WTC11 (cell line): ENCODE results near the gene RABEPK. TPM values are rescaled to one million over a fixed set of nuclear protein-coding genes. Genes with fewer than 3 reads are reported as not detected.

Experiments
- ATAC-seq: fragments of 200-7000 bp; cut with Tn5 transposase; 2 replicates; pipeline ENCODE4 v1.10.0; 2021; ENCODE audit warnings: mild to moderate bottlenecking, moderate library complexity
- Bru-seq: library from RNA; stranded (reverse); fragments of 400-500 nt; gene quantifications from one replicate; lab custom pipeline; 2021; lab: Mats Ljungman, UMichigan
- CTCF ChIA-PET: fragments of 300-600 bp; sonication (Branson Sonifier 250); formaldehyde crosslinking; loops from one replicate; lab custom pipeline; 2021; ENCODE audit warnings: antibody characterized with exemption; lab: Charles Lee
- POLR2A ChIA-PET: fragments of 350-600 bp; sonication (Branson Sonifier 250); formaldehyde crosslinking; loops from one replicate; lab custom pipeline; 2021; ENCODE audit warnings: antibody characterized with exemption; lab: Charles Lee
- DNase-seq: peaks from one replicate; pipeline ENCODE4 v3.0.0; 2021; ENCODE audit warnings: low spot score
- H3K27ac Mint-ChIP-seq: 2 replicates; pipeline ENCODE4 v1.8.0; 2021; ENCODE audit warnings: mixed read lengths
- H3K27me3 Mint-ChIP-seq: 2 replicates; pipeline ENCODE4 v1.8.0; 2021; ENCODE audit warnings: low read depth, mild to moderate bottlenecking, moderate library complexity, mixed read lengths
- H3K36me3 Mint-ChIP-seq: 2 replicates; pipeline ENCODE4 v1.8.0; 2021; ENCODE audit warnings: mixed read lengths
- H3K4me1 Mint-ChIP-seq: 2 replicates; pipeline ENCODE4 v1.8.0; 2022; ENCODE audit warnings: mixed read lengths
- H3K4me3 Mint-ChIP-seq: 2 replicates; pipeline ENCODE4 v1.8.0; 2021; ENCODE audit warnings: mild to moderate bottlenecking, moderate library complexity, mixed read lengths
- H3K9me3 Mint-ChIP-seq: 2 replicates; pipeline ENCODE4 v1.8.0; 2021; ENCODE audit warnings: mixed read lengths
- CREM ChIP-seq: sonication (generic); formaldehyde crosslinking; IDR thresholded peaks from 2 replicates; pipeline ENCODE4 v1.8.1; 2022; ENCODE audit warnings: mild to moderate bottlenecking, missing genetic modification reagents, moderate library complexity
- ETV6 ChIP-seq: sonication (generic); formaldehyde crosslinking; IDR thresholded peaks from 2 replicates; pipeline ENCODE4 v1.8.1; 2022; ENCODE audit warnings: mild to moderate bottlenecking, missing genetic modification reagents
- FOXK1 ChIP-seq: sonication (generic); formaldehyde crosslinking; IDR thresholded peaks from 2 replicates; pipeline ENCODE4 v1.8.0; 2022; ENCODE audit warnings: mild to moderate bottlenecking, moderate library complexity, missing genetic modification reagents
- GABPB1 ChIP-seq: sonication (generic); formaldehyde crosslinking; IDR thresholded peaks from 2 replicates; pipeline ENCODE4 v1.8.1; 2023; ENCODE audit warnings: mild to moderate bottlenecking, missing genetic modification reagents
- MYBL2 ChIP-seq: sonication (generic); formaldehyde crosslinking; IDR thresholded peaks from 2 replicates; pipeline ENCODE4 v1.8.1; 2023; ENCODE audit warnings: mild to moderate bottlenecking, moderate library complexity, missing genetic modification reagents
- PRRX2 ChIP-seq: fragments of 250-450 bp; sonication (Bioruptor Pico); IDR thresholded peaks from 2 replicates; pipeline ENCODE4 v1.8.0; 2021; ENCODE audit warnings: mild to moderate bottlenecking
- SP1 ChIP-seq: sonication (generic); formaldehyde crosslinking; conservative IDR thresholded peaks from 2 replicates; pipeline ENCODE4 v1.8.1; 2022; ENCODE audit warnings: missing genetic modification reagents
- ZNF416 ChIP-seq: fragments of 250-450 bp; sonication (Bioruptor Pico); IDR thresholded peaks from 2 replicates; pipeline ENCODE4 v1.9.0; 2021; ENCODE audit warnings: mild to moderate bottlenecking, inconsistent platforms
- long read RNA-seq, 3 experiments: library from RNA in 1 of 3; library from capped mRNA in 1 of 3; library from polyadenylated mRNA in 1 of 3; unstranded in 2 of 3; stranded (forward) in 1 of 3; transcript quantifications; one replicate each; pipeline ENCODE4 v2.0.0, GENCODE V29; 2021
- total RNA-seq: library from RNA; stranded (reverse); gene quantifications from 3 replicates; pipeline ENCODE4 v1.2.3, GENCODE V29; 2021
- TF ChIP-seq, protein P1 (sequence below): sonication (generic); formaldehyde crosslinking; IDR thresholded peaks from 2 replicates; pipeline ENCODE4 v1.8.0; 2022; ENCODE audit warnings: mild to moderate bottlenecking, missing genetic modification reagents
- TF ChIP-seq, protein P2 (sequence below): sonication (generic); formaldehyde crosslinking; IDR thresholded peaks from 2 replicates; pipeline ENCODE4 v1.8.0; 2023; ENCODE audit warnings: missing genetic modification reagents, mild to moderate bottlenecking, borderline replicate concordance
- TF ChIP-seq, protein P3 (sequence below): fragments of 250-450 bp; sonication (Bioruptor Pico); IDR thresholded peaks from 2 replicates; pipeline ENCODE4 v1.9.0; 2021; ENCODE audit warnings: mild to moderate bottlenecking
- TF ChIP-seq, protein P4 (sequence below): sonication (generic); formaldehyde crosslinking; IDR thresholded peaks from 2 replicates; pipeline ENCODE4 v1.8.0; 2022; ENCODE audit warnings: mild to moderate bottlenecking, missing genetic modification reagents
- TF ChIP-seq, protein P5 (sequence below): sonication (generic); formaldehyde crosslinking; IDR thresholded peaks from 2 replicates; pipeline ENCODE4 v1.8.1; 2022; ENCODE audit warnings: mild to moderate bottlenecking, moderate library complexity, missing genetic modification reagents
- TF ChIP-seq, protein P6 (sequence below): sonication (generic); formaldehyde crosslinking; IDR thresholded peaks from 2 replicates; pipeline ENCODE4 v1.8.0; 2023; ENCODE audit warnings: mild to moderate bottlenecking, missing genetic modification reagents
- TF ChIP-seq, protein P7 (sequence below): sonication (generic); formaldehyde crosslinking; IDR thresholded peaks from 2 replicates; pipeline ENCODE4 v1.8.1; 2023; ENCODE audit warnings: mild to moderate bottlenecking, moderate library complexity, missing genetic modification reagents
- TF ChIP-seq, protein P8 (sequence below): sonication (generic); formaldehyde crosslinking; IDR thresholded peaks from 2 replicates; pipeline ENCODE4 v1.8.1; 2023; ENCODE audit warnings: mild to moderate bottlenecking, missing genetic modification reagents, moderate library complexity
- TF ChIP-seq, protein P9 (sequence below): fragments of 200-600 bp; IDR thresholded peaks from 2 replicates; pipeline ENCODE4 v1.8.0; 2022; ENCODE audit warnings: antibody characterized with exemption

RABEPK gene, protein sequence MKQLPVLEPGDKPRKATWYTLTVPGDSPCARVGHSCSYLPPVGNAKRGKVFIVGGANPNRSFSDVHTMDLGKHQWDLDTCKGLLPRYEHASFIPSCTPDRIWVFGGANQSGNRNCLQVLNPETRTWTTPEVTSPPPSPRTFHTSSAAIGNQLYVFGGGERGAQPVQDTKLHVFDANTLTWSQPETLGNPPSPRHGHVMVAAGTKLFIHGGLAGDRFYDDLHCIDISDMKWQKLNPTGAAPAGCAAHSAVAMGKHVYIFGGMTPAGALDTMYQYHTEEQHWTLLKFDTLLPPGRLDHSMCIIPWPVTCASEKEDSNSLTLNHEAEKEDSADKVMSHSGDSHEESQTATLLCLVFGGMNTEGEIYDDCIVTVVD
- 23.4 to 25.5 TPM (median 23.7 TPM) in 3 replicates for total RNA-seq
- Bru-seq, nascent RNA: percentile 57 among the genes with signal in this experiment
- long read RNA-seq, experiment 1, transcript RABEPK-202 (8 exons, 1,504 nt): major isoform, 45 of 93 reads
- long read RNA-seq, experiment 1, partial matches to known transcripts: 19 of 93 reads
- long read RNA-seq, experiment 1, other reads (novel, unspliced or antisense): 22 of 93 reads
- long read RNA-seq, experiment 2, transcript RABEPK-202 (8 exons, 1,504 nt): major isoform, 10 of 29 reads
- long read RNA-seq, experiment 2, partial matches to known transcripts: 6 of 29 reads
- long read RNA-seq, experiment 2, other reads (novel, unspliced or antisense): 11 of 29 reads
- long read RNA-seq, experiment 3, transcript RABEPK-204 (9 exons, 1,466 nt): minor isoform, 22 of 125 reads
- long read RNA-seq, experiment 3, transcript RABEPK-202 (8 exons, 1,504 nt): major isoform, 48 of 125 reads
- long read RNA-seq, experiment 3, partial matches to known transcripts: 31 of 125 reads
- long read RNA-seq, experiment 3, other reads (novel, unspliced or antisense): 23 of 125 reads

DNA sequence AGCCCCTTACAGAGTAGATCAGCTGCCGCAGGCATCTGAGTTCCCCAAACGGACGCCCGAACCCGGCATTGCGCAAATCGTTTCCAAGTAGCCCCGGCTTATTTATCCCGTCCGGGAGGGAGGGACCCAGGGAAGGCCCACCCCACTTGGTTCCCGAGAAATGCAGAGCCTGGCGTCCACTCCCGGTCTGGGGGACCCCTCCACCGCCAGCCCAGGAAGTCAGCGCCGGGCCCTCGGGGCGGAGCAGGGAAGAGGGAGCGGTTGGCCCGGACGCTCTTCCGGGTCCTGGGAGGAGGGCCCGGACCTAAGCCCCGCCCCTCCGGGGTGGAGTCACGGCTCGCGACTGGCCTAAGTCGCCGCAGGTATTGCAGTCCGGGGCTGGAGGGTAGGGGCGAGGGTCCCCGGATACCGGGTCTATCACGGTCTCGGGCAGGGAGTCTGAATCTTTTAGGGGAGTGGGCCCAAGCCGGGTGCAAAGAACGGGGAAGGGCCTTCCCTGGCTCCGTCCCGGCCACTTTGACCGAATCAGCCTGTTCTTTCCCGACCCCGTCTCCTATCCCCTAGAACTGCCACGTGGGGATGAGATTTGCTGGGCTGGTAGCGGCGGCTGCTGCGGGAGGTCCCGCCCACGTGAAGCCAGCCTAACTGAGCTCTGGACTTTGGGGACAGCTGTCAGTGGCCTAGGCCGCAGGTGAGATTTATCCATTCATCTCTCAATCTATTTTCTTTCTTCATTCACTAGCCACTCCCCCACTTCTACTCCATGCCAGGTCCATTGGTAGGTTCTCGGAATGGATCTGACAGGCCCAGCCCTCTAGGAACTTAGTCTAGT lies at the start of gene RABEPK:
TSS of gene RABEPK (plus strand) at position 327 of the 832 bp plus-strand sequence. CDS start 2,472 bp downstream, outside the sequence.
- ChIA-PET POLR2A (interaction anchor here (0.5 to 2.7 kb wide), 5 partner anchors 10 to 199 kb away, joined by 3 to 16 read pairs (median 5); partner anchors contain the start of gene HSPA5), CTCF (interaction anchor here (1.2 kb wide), 2 partner anchors 27 to 161 kb away, joined by 3 to 5 read pairs; no protein-coding TSS in a partner anchor)
- peaks cover 3% of the 10 kb centered on the region; the same call in 1 of the 2 replicates for H3K27me3 Mint-ChIP-seq
- peak within 1 kb of the TSS; percentile 82 for H3K4me3 Mint-ChIP-seq
- H3K4me1 Mint-ChIP-seq: peaks cover 6% of the 10 kb centered on the region
- no peaks in the 10 kb centered on the region for H3K9me3 Mint-ChIP-seq
- DNase-seq: peak; percentile 97
- H3K36me3 Mint-ChIP-seq: 0 out of 2 replicates have a peak, but pooled peaks cover 2% of the 10 kb centered on the region
- H3K27ac Mint-ChIP-seq: peak within 1 kb of the TSS; percentile 86
- ATAC-seq: peak; percentile 99
- TF ChIP-seq, protein P1, sequence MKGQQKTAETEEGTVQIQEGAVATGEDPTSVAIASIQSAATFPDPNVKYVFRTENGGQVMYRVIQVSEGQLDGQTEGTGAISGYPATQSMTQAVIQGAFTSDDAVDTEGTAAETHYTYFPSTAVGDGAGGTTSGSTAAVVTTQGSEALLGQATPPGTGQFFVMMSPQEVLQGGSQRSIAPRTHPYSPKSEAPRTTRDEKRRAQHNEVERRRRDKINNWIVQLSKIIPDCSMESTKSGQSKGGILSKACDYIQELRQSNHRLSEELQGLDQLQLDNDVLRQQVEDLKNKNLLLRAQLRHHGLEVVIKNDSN: peak; percentile 66; the same call in 1 of the 2 replicates
- TF ChIP-seq FOXK1 (CRISPR knock-in tag): peak; percentile 56; the same call in 1 of the 2 replicates
- TF ChIP-seq, protein P2, sequence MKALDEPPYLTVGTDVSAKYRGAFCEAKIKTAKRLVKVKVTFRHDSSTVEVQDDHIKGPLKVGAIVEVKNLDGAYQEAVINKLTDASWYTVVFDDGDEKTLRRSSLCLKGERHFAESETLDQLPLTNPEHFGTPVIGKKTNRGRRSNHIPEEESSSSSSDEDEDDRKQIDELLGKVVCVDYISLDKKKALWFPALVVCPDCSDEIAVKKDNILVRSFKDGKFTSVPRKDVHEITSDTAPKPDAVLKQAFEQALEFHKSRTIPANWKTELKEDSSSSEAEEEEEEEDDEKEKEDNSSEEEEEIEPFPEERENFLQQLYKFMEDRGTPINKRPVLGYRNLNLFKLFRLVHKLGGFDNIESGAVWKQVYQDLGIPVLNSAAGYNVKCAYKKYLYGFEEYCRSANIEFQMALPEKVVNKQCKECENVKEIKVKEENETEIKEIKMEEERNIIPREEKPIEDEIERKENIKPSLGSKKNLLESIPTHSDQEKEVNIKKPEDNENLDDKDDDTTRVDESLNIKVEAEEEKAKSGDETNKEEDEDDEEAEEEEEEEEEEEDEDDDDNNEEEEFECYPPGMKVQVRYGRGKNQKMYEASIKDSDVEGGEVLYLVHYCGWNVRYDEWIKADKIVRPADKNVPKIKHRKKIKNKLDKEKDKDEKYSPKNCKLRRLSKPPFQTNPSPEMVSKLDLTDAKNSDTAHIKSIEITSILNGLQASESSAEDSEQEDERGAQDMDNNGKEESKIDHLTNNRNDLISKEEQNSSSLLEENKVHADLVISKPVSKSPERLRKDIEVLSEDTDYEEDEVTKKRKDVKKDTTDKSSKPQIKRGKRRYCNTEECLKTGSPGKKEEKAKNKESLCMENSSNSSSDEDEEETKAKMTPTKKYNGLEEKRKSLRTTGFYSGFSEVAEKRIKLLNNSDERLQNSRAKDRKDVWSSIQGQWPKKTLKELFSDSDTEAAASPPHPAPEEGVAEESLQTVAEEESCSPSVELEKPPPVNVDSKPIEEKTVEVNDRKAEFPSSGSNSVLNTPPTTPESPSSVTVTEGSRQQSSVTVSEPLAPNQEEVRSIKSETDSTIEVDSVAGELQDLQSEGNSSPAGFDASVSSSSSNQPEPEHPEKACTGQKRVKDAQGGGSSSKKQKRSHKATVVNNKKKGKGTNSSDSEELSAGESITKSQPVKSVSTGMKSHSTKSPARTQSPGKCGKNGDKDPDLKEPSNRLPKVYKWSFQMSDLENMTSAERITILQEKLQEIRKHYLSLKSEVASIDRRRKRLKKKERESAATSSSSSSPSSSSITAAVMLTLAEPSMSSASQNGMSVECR (CRISPR knock-in tag): peak; percentile 75; the same call in 1 of the 2 replicates
- TF ChIP-seq ETV6: 0 out of 2 replicates have a peak, but pooled peaks have one; percentile 67
- peak; percentile 46; the same call in 1 of the 2 replicates for TF ChIP-seq PRRX2 (CRISPR knock-in tag)
- TF ChIP-seq, protein P3, sequence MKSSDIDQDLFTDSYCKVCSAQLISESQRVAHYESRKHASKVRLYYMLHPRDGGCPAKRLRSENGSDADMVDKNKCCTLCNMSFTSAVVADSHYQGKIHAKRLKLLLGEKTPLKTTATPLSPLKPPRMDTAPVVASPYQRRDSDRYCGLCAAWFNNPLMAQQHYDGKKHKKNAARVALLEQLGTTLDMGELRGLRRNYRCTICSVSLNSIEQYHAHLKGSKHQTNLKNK: peak; percentile 90
- 0 out of 2 replicates have a peak, but pooled peaks have one; percentile 15 for TF ChIP-seq MYBL2 (CRISPR knock-in tag)
- TF ChIP-seq, protein P4, sequence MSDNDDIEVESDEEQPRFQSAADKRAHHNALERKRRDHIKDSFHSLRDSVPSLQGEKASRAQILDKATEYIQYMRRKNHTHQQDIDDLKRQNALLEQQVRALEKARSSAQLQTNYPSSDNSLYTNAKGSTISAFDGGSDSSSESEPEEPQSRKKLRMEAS (CRISPR knock-in tag): peak; percentile 93
- TF ChIP-seq SP1 (CRISPR knock-in tag): peak; percentile 78
- peak; percentile 51; the same call in 1 of the 2 replicates for TF ChIP-seq CREM (CRISPR knock-in tag)
- TF ChIP-seq, protein P5, sequence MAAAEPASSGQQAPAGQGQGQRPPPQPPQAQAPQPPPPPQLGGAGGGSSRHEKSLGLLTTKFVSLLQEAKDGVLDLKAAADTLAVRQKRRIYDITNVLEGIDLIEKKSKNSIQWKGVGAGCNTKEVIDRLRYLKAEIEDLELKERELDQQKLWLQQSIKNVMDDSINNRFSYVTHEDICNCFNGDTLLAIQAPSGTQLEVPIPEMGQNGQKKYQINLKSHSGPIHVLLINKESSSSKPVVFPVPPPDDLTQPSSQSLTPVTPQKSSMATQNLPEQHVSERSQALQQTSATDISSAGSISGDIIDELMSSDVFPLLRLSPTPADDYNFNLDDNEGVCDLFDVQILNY: peak; percentile 76; the same call in 1 of the 2 replicates
- TF ChIP-seq, protein P6, sequence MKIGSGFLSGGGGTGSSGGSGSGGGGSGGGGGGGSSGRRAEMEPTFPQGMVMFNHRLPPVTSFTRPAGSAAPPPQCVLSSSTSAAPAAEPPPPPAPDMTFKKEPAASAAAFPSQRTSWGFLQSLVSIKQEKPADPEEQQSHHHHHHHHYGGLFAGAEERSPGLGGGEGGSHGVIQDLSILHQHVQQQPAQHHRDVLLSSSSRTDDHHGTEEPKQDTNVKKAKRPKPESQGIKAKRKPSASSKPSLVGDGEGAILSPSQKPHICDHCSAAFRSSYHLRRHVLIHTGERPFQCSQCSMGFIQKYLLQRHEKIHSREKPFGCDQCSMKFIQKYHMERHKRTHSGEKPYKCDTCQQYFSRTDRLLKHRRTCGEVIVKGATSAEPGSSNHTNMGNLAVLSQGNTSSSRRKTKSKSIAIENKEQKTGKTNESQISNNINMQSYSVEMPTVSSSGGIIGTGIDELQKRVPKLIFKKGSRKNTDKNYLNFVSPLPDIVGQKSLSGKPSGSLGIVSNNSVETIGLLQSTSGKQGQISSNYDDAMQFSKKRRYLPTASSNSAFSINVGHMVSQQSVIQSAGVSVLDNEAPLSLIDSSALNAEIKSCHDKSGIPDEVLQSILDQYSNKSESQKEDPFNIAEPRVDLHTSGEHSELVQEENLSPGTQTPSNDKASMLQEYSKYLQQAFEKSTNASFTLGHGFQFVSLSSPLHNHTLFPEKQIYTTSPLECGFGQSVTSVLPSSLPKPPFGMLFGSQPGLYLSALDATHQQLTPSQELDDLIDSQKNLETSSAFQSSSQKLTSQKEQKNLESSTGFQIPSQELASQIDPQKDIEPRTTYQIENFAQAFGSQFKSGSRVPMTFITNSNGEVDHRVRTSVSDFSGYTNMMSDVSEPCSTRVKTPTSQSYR (CRISPR knock-in tag): no peak
- TF ChIP-seq GABPB1 (CRISPR knock-in tag): peak; percentile 74; the same call in 1 of the 2 replicates
- TF ChIP-seq, protein P7, sequence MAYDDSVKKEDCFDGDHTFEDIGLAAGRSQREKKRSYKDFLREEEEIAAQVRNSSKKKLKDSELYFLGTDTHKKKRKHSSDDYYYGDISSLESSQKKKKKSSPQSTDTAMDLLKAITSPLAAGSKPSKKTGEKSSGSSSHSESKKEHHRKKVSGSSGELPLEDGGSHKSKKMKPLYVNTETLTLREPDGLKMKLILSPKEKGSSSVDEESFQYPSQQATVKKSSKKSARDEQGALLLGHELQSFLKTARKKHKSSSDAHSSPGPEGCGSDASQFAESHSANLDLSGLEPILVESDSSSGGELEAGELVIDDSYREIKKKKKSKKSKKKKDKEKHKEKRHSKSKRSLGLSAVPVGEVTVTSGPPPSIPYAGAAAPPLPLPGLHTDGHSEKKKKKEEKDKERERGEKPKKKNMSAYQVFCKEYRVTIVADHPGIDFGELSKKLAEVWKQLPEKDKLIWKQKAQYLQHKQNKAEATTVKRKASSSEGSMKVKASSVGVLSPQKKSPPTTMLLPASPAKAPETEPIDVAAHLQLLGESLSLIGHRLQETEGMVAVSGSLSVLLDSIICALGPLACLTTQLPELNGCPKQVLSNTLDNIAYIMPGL (CRISPR knock-in tag): peak; percentile 36; the same call in 1 of the 2 replicates
- TF ChIP-seq, protein P8, sequence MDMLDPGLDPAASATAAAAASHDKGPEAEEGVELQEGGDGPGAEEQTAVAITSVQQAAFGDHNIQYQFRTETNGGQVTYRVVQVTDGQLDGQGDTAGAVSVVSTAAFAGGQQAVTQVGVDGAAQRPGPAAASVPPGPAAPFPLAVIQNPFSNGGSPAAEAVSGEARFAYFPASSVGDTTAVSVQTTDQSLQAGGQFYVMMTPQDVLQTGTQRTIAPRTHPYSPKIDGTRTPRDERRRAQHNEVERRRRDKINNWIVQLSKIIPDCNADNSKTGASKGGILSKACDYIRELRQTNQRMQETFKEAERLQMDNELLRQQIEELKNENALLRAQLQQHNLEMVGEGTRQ: peak; percentile 70
- TF ChIP-seq, protein P9, sequence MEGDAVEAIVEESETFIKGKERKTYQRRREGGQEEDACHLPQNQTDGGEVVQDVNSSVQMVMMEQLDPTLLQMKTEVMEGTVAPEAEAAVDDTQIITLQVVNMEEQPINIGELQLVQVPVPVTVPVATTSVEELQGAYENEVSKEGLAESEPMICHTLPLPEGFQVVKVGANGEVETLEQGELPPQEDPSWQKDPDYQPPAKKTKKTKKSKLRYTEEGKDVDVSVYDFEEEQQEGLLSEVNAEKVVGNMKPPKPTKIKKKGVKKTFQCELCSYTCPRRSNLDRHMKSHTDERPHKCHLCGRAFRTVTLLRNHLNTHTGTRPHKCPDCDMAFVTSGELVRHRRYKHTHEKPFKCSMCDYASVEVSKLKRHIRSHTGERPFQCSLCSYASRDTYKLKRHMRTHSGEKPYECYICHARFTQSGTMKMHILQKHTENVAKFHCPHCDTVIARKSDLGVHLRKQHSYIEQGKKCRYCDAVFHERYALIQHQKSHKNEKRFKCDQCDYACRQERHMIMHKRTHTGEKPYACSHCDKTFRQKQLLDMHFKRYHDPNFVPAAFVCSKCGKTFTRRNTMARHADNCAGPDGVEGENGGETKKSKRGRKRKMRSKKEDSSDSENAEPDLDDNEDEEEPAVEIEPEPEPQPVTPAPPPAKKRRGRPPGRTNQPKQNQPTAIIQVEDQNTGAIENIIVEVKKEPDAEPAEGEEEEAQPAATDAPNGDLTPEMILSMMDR: no peak
- TF ChIP-seq ZNF416 (CRISPR knock-in tag): peak; percentile 81; the same call in 1 of the 2 replicates
